Common myeloid progenitor, CD34-positive (primary cell): ENCODE measurements around the gene ADAMTS13.

Source experiments
- CTCF ChIA-PET: fragments of 350-600 bp; sonication (Branson Sonifier 250); formaldehyde crosslinking; loops from one replicate; lab custom pipeline; 2021; ENCODE audit warnings: antibody characterized with exemption; lab: Charles Lee
- POLR2A ChIA-PET: fragments of 350-600 bp; sonication (Branson Sonifier 250); formaldehyde crosslinking; loops from one replicate; lab custom pipeline; 2021; ENCODE audit warnings: antibody characterized with exemption; lab: Charles Lee
- DNase-seq, 3 donors: peaks; one replicate each; pipeline versions ENCODE4 v3.0.0 to v3.0.0-alpha.2; 2013
- H3K27ac ChIP-seq, 2 experiments: 1 replicate in 1 of 2; 2 replicates in 1 of 2; pipeline ENCODE4 v1.7.0; 2013; ENCODE audit warnings: inconsistent platforms in 2 of 2, low read length in 2 of 2, mild to moderate bottlenecking in 2 of 2, low read depth in 1 of 2, moderate library complexity in 1 of 2; ENCODE audit not compliant: severe bottlenecking in 2 of 2, insufficient read depth in 1 of 2, poor library complexity in 1 of 2
- H3K27me3 ChIP-seq, 5 experiments: replicated peaks in 2 of 5; 1 replicate in 3 of 5; 2 replicates in 2 of 5; pipeline versions ENCODE4 v1.6.1 to v1.7.0; 2013; ENCODE audit warnings: low read length in 4 of 5, mild to moderate bottlenecking in 2 of 5, moderate library complexity in 2 of 5, inconsistent platforms in 1 of 5; ENCODE audit not compliant: insufficient read depth in 5 of 5, control insufficient read depth in 4 of 5
- H3K36me3 ChIP-seq, 4 experiments: 1 replicate in 2 of 4; 2 replicates in 2 of 4; pipeline versions ENCODE4 v1.6.1 to v1.7.0; 2013; ENCODE audit warnings: low read length in 3 of 4, control low read depth in 1 of 4, mild to moderate bottlenecking in 1 of 4; ENCODE audit not compliant: control insufficient read depth in 4 of 4, insufficient read depth in 4 of 4
- H3K4me1 ChIP-seq, 4 experiments: 1 replicate in 3 of 4; 2 replicates in 1 of 4; pipeline versions ENCODE4 v1.6.1 to v1.7.1; 2013; ENCODE audit warnings: low read length in 3 of 4, mild to moderate bottlenecking in 3 of 4, control low read depth in 1 of 4, inconsistent platforms in 1 of 4, moderate library complexity in 1 of 4; ENCODE audit not compliant: control insufficient read depth in 4 of 4, insufficient read depth in 4 of 4; ENCODE audit errors: control extremely low read depth in 1 of 4
- H3K4me3 ChIP-seq, 7 experiments: 1 replicate in 4 of 7; 2 replicates in 3 of 7; pipeline versions ENCODE4 v1.5.1 to v1.7.0; 2013; ENCODE audit warnings: mild to moderate bottlenecking in 7 of 7, low read length in 6 of 7, moderate library complexity in 6 of 7, inconsistent platforms in 2 of 7, low read depth in 2 of 7, control low read depth in 1 of 7; ENCODE audit not compliant: insufficient read depth in 4 of 7, control insufficient read depth in 1 of 7; ENCODE audit errors: extremely low read depth in 1 of 7
- H3K9me3 ChIP-seq, 5 experiments: 1 replicate in 4 of 5; 2 replicates in 1 of 5; pipeline versions ENCODE4 v1.6.1 to v1.7.1; 2013; ENCODE audit warnings: low read length in 4 of 5, mild to moderate bottlenecking in 2 of 5, inconsistent platforms in 1 of 5, low read depth in 1 of 5, moderate library complexity in 1 of 5; ENCODE audit not compliant: control insufficient read depth in 4 of 5, insufficient read depth in 2 of 5; ENCODE audit errors: control extremely low read depth in 1 of 5
- WGBS: methylation state at CpG from one replicate; pipeline ENCODE4 v1.1.5; 2013; ENCODE audit not compliant: insufficient coverage; 5-methylcytosine and 5-hydroxymethylcytosine counted together

ADAMTS13 gene

DNA sequence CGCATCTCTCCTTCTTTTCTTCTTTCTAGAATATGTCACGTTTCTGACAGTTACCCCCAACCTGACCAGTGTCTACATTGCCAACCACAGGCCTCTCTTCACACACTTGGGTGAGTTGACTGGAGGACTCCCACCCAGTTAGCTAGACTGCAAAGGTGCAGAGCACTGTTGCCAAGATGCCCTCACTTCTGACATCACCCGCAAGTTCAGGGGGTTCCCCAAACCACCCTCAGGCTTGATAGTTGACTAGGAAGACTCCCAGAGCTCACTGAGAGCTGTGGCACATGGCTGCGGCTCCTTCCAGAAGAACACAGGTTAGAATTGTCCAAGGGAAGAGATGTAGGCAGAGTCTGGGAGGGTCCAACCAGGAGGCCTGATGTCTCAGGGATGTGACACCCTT, 17.2 kb downstream of the ADAMTS13 start:
- WGBS: 86% methylated on average over 3 of the region's 4 CpGs
- Histone ChIP-seq H3K9me3 (no peaks in the 10 kb centered on the region), H3K27me3 (no peaks in the 10 kb centered on the region), H3K27ac (no peak overlapping the region), H3K36me3 (no peaks in the 10 kb centered on the region), H3K4me3 (no peak overlapping the region), H3K4me1 (no peaks in the 10 kb centered on the region)
- no peak for DNase-seq
- ChIA-PET CTCF (interaction anchor here (0.7 to 1.8 kb wide), 3 partner anchors 16 to 201 kb away, joined by 3 to 4 read pairs (median 3); no protein-coding TSS in a partner anchor), POLR2A (no interaction called here)

DNA sequence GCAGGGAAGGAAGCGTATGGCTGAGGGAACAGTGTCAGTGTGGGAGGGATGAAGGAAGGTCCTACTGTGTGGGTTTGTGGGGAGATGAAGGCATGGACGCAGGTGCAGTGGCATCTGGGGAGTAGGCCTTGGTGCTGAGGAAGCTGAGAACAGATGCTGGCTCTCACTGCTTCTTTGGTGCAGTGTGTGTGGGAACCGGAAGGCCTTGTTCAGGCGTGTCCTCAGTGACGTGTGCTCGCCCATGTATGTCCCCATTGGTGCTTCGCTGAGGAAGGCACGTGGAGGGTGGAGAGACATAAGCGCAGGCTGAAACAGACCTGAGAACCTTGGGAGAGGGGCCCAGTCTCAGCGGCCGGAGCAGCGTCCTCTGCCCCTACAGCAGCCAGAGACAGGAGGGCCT, 18.7 kb downstream of the ADAMTS13 start:
- no peak overlapping the region for H3K4me3 ChIP-seq
- DNase-seq: peak in 2 of 3 donors; percentile 35 to 59
- no peak overlapping the region for H3K27ac ChIP-seq
- H3K36me3 ChIP-seq: no peaks in the 10 kb centered on the region
- ChIA-PET CTCF (no interaction called here), POLR2A (no interaction called here)
- H3K9me3 ChIP-seq: no peaks in the 10 kb centered on the region
- H3K4me1 ChIP-seq: no peaks in the 10 kb centered on the region
- H3K27me3 ChIP-seq: no peaks in the 10 kb centered on the region
- WGBS: over 99% methylated on average over 12 of the region's 12 CpGs

DNA sequence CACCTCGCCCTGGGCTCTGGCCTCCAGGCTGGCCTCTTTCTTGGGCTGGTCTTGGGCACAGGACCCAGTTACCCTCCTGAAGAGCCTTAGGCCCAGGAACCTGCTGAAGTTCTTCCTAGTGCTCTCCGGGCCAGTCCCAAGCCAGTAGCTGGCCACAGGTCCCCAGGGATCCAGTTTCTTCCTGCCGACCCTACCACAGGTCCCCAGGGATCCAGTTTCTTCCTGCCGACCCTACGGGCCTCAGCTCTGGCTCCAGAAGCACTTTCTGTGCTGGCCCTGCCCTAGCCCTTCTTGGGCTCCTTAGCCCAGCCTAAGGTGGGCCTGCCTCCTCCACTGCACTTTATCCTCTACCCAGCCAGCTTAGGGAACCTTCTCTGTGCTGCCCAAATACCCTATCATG, 19.4 kb downstream of the ADAMTS13 start:
- no peak overlapping the region for H3K27ac ChIP-seq
- no peaks in the 10 kb centered on the region for H3K9me3 ChIP-seq
- DNase-seq: no peak
- 92% methylated on average over 4 of the region's 5 CpGs for WGBS
- ChIA-PET POLR2A (no interaction called here), CTCF (interaction anchor here (1.0 to 1.8 kb wide), 2 partner anchors 9 to 43 kb away, joined by 3 to 4 read pairs; no protein-coding TSS in a partner anchor)
- H3K4me1 ChIP-seq: no peaks in the 10 kb centered on the region
- no peaks in the 10 kb centered on the region for H3K36me3 ChIP-seq
- no peak overlapping the region for H3K4me3 ChIP-seq
- H3K27me3 ChIP-seq: no peaks in the 10 kb centered on the region

DNA sequence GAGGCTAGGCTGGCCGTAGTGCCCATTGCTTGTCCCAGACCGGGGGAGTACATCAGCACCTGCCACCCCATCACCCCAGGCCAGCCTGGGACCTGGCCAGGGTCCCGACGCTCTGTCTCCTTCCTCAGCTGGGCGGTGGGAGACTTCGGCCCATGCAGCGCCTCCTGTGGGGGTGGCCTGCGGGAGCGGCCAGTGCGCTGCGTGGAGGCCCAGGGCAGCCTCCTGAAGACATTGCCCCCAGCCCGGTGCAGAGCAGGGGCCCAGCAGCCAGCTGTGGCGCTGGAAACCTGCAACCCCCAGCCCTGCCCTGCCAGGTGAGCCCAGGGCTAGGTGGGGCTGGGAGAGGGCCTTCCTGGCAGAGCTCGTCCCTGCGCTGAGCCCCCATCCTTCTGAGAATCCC, 21.1 kb downstream of the ADAMTS13 start:
- Histone ChIP-seq H3K27me3 (no peaks in the 10 kb centered on the region), H3K4me3 (no peak overlapping the region), H3K9me3 (no peaks in the 10 kb centered on the region), H3K27ac (no peak overlapping the region), H3K36me3 (no peaks in the 10 kb centered on the region), H3K4me1 (no peaks in the 10 kb centered on the region)
- WGBS: 96% methylated on average over 5 of the region's 15 CpGs
- POLR2A ChIA-PET: interaction anchor here (1.1 kb wide), 1 partner anchor 63 kb away, joined by 3 read pairs; no protein-coding TSS in a partner anchor
- DNase-seq: no peak
- CTCF ChIA-PET: interaction anchor here (1.2 to 1.8 kb wide), 2 partner anchors 14 to 42 kb away, joined by 4 to 5 read pairs; no protein-coding TSS in a partner anchor

DNA sequence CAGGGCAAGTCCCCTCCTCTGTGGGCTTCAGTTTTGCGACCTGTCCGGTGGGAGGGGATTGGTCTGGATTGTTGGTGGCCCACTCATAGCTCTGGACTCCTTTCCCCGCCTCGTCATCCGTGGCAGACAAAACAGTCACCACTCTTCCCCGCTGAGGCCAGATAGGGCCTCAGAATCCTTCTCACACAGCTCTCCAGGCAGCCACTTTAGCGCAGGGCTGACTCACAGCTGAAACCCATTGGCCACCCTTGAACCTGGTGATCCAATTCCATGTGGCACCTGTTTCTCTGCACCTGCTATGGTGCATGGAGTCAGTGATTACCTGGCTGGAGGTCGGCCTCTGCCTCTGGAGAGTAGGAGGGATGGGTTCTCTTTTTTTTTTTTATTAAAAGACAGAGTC, 21.8 kb downstream of the ADAMTS13 start:
- Histone ChIP-seq H3K4me3 (no peak overlapping the region), H3K27me3 (peaks cover 0 to under 1% (median 0%) of the 10 kb centered on the region in 5 experiments), H3K4me1 (no peaks in the 10 kb centered on the region), H3K9me3 (no peaks in the 10 kb centered on the region), H3K27ac (no peak overlapping the region), H3K36me3 (no peaks in the 10 kb centered on the region)
- DNase-seq: no peak
- POLR2A ChIA-PET: no interaction called here
- WGBS: 99% methylated on average over 7 of the region's 8 CpGs
- CTCF ChIA-PET: interaction anchor here (1.2 kb wide), 1 partner anchor 14 kb away, joined by 5 read pairs; no protein-coding TSS in a partner anchor

DNA sequence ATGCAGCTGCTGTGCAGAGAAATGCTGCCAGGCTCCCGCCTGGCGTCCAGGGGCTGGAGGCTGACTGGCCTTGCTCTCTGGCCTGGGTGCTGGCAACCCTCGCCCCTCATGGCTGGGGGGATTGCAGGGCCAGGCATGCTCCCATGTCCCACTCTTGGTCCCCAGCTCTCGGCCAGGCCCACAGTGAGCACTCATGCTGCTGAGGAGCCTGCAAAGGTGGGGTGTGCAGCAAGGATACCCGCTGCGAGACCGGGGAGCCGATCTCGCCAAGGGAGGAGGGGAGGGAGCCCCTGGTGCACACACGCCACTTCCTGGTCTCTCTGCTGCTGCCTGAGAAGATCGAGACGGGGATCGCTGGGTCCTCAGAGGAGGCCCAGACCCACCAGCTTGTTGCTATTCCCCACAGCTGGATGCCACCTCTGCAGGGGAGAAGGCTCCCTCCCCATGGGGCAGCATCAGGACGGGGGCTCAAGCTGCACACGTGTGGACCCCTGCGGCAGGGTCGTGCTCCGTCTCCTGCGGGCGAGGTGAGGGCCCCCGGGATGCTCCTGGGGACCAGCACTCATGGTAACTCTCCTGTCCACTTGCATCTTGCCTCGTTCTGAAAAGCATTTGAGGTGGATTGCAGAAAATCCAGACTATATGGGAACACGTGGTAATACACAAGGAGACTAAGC, 23.3 kb downstream of the ADAMTS13 start:
- Histone ChIP-seq H3K4me1 (no peaks in the 10 kb centered on the region), H3K27me3 (peaks cover 0 to 1% (median 0%) of the 10 kb centered on the region in 5 experiments), H3K36me3 (no peaks in the 10 kb centered on the region), H3K4me3 (no peak overlapping the region), H3K27ac (no peak overlapping the region), H3K9me3 (no peaks in the 10 kb centered on the region)
- ChIA-PET CTCF (interaction anchor here (1.3 kb wide), 1 partner anchor 9 kb away, joined by 4 read pairs; no protein-coding TSS in a partner anchor), POLR2A (no interaction called here)
- no peak for DNase-seq
- whole genome bisulfite sequencing: 90% methylated on average over 21 of the region's 23 CpGs

DNA sequence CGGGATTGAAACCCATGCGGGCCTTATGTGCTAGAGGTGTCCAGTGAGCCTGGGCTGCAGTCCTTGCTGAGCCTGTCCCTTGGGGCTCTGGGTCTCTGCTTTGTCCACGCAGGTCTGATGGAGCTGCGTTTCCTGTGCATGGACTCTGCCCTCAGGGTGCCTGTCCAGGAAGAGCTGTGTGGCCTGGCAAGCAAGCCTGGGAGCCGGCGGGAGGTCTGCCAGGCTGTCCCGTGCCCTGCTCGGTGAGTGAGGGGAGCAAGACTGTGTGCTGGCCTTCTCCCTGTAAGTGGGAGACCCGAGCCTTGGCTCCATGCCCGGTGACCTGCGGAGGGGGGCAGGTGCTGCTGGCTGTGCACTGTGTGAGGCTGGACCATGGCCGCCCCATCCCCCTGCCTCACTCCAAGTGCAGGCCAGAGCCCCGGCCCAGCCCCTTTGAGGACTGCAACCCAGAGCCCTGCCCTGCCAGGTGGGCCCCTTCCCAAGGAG, 26.4 kb downstream of the ADAMTS13 start:
- Histone ChIP-seq H3K4me1 (no peaks in the 10 kb centered on the region), H3K36me3 (no peaks in the 10 kb centered on the region), H3K9me3 (no peaks in the 10 kb centered on the region), H3K27ac (no peak overlapping the region), H3K4me3 (no peak overlapping the region), H3K27me3 (peaks cover 0 to 1% (median 0%) of the 10 kb centered on the region in 5 experiments)
- WGBS: 86% methylated on average over 10 of the region's 13 CpGs
- no peak for DNase-seq
- CTCF ChIA-PET: interaction anchor here (0.6 kb wide), 1 partner anchor 38 kb away, joined by 3 read pairs; no protein-coding TSS in a partner anchor
- POLR2A ChIA-PET: no interaction called here
